A549 (cell line): ENCODE data around the gene MAD1L1. TPM values are rescaled to one million over a fixed set of nuclear protein-coding genes. Genes with fewer than 3 reads are reported as not detected.

Experiments
- ATAC-seq, 2 experiments: fragments of 200-7000 bp in 1 of 2; fragments of >200 bp in 1 of 2; cut with Nextera tagmentation in 1 of 2; cut with Tn5 transposase in 1 of 2; 3 replicates each; pipeline versions ENCODE4 v1.8.0 to v1.9.1; 2018 to 2020; ENCODE audit warnings: mild to moderate bottlenecking in 1 of 2, moderate library complexity in 1 of 2
- CTCF ChIA-PET: fragments of 300-600 bp; sonication (Branson Sonifier 250); formaldehyde crosslinking; extraction: SDS; loops from one replicate; lab custom pipeline; 2021; ENCODE audit warnings: antibody characterized with exemption, inconsistent platforms; lab: Yijun Ruan, JAX
- POLR2A ChIA-PET: fragments of 350-600 bp; formaldehyde crosslinking; extraction: SDS; loops from one replicate; lab custom pipeline; 2021; ENCODE audit warnings: antibody characterized with exemption, inconsistent platforms; lab: Yijun Ruan, JAX
- DNase-seq, 2 experiments: peaks; one replicate each; pipeline versions ENCODE4 v3.0.0 to v3.0.0-alpha.2; 2011 to 2016; ENCODE audit warnings: low read depth in 1 of 2, low spot score in 1 of 2
- FAIRE-seq: peaks from 2 replicates; lab custom pipeline; 2011; peaks lifted over from hg19 to GRCh38; lab: Jason Lieb, UNC
- H3K27ac ChIP-seq, 2 experiments: fragments of >200 bp; sonication (Bioruptor Twin); formaldehyde crosslinking; 3 replicates each; pipeline ENCODE4 v1.5.1; 2016 to 2017
- H3K4me1 ChIP-seq: fragments of >200 bp; sonication (Bioruptor Twin); formaldehyde crosslinking; 3 replicates; pipeline ENCODE4 v1.6.1; 2016
- H3K4me2 ChIP-seq: fragments of >200 bp; sonication (Bioruptor Twin); formaldehyde crosslinking; 3 replicates; pipeline ENCODE4 v1.6.1; 2016
- H3K4me3 ChIP-seq: fragments of >200 bp; sonication (Bioruptor Twin); formaldehyde crosslinking; 3 replicates; pipeline ENCODE4 v1.5.1; 2016
- H3K9me3 ChIP-seq: fragments of >200 bp; sonication (Bioruptor Twin); formaldehyde crosslinking; 3 replicates; pipeline ENCODE4 v1.6.1; 2016
- BHLHE40 ChIP-seq: IDR thresholded peaks from 2 replicates; pipeline ENCODE4 v1.6.1; 2012; ENCODE audit warnings: low read depth, low read length, inconsistent platforms
- CEBPB ChIP-seq, 2 experiments: fragments of >200 bp in 1 of 2; sonication (Bioruptor Twin) in 1 of 2; formaldehyde crosslinking in 1 of 2; IDR thresholded peaks; 2 replicates each; pipeline ENCODE4 v1.6.1; 2012 to 2016
- CHD2 ChIP-seq: fragments of 150-350 bp; IDR thresholded peaks from 2 replicates; pipeline ENCODE4 v1.6.1; 2014; ENCODE audit warnings: low read length; ENCODE audit not compliant: partially characterized antibody
- EHMT2 ChIP-seq: fragments of 200-600 bp; sonication (generic); IDR thresholded peaks from 2 replicates; pipeline ENCODE4 v1.6.1; 2016; ENCODE audit warnings: antibody characterized with exemption, low read depth, mild to moderate bottlenecking, moderate library complexity
- ESRRA ChIP-seq: fragments of 150-350 bp; IDR thresholded peaks from 2 replicates; pipeline ENCODE4 v1.6.1; 2014; ENCODE audit warnings: mild to moderate bottlenecking, low read length, borderline replicate concordance
- FOSL2 ChIP-seq, 2 experiments: fragments of 450-650 bp in 1 of 2; fragments of >200 bp in 1 of 2; sonication (Bioruptor Twin) in 1 of 2; formaldehyde crosslinking; IDR thresholded peaks; 2 replicates each; pipeline versions ENCODE4 v1.5.0 to v1.6.1; 2016 to 2020; ENCODE audit warnings: mild to moderate bottlenecking in 1 of 2, moderate library complexity in 1 of 2
- GATA3 ChIP-seq: IDR thresholded peaks from 2 replicates; pipeline ENCODE4 v1.6.1; 2012; ENCODE audit warnings: borderline replicate concordance
- HES2 ChIP-seq: fragments of >200 bp; sonication (Bioruptor Twin); formaldehyde crosslinking; IDR thresholded peaks from 2 replicates; pipeline ENCODE4 v1.6.1; 2016
- HOXA7 ChIP-seq: fragments of 250-450 bp; sonication (Bioruptor Pico); IDR thresholded peaks from 2 replicates; pipeline ENCODE4 v1.5.0; 2020; ENCODE audit warnings: mild to moderate bottlenecking, moderate library complexity
- JUN ChIP-seq, 2 experiments: fragments of >200 bp; sonication (Bioruptor Twin); formaldehyde crosslinking; IDR thresholded peaks; 2 replicates in 1 of 2; 3 replicates in 1 of 2; pipeline ENCODE4 v1.6.1; 2016 to 2017
- KDM1A ChIP-seq: fragments of 200-600 bp; sonication (generic); IDR thresholded peaks from 2 replicates; pipeline ENCODE4 v1.6.1; 2016; ENCODE audit warnings: low read depth, mild to moderate bottlenecking
- MAFK ChIP-seq: fragments of 450-650 bp; IDR thresholded peaks from 2 replicates; pipeline ENCODE4 v1.6.1; 2014; ENCODE audit not compliant: partially characterized antibody
- MAZ ChIP-seq: fragments of 150-350 bp; IDR thresholded peaks from 2 replicates; pipeline ENCODE4 v1.6.1; 2014; ENCODE audit warnings: antibody characterized with exemption, low read depth, low read length, borderline replicate concordance
- NR3C1 ChIP-seq: fragments of >200 bp; sonication (Bioruptor Twin); formaldehyde crosslinking; IDR thresholded peaks from 3 replicates; pipeline ENCODE4 v1.6.1; 2017
- RAD21 ChIP-seq, 2 experiments: fragments of >200 bp in 1 of 2; sonication (Bioruptor Twin) in 1 of 2; formaldehyde crosslinking in 1 of 2; IDR thresholded peaks in 1 of 2; conservative IDR thresholded peaks in 1 of 2; 2 replicates in 1 of 2; 3 replicates in 1 of 2; pipeline ENCODE4 v1.6.1; 2012 to 2018; ENCODE audit warnings: inconsistent platforms in 1 of 2
- RFX5 ChIP-seq: fragments of 450-650 bp; IDR thresholded peaks from 2 replicates; pipeline ENCODE4 v1.7.1; 2014; ENCODE audit warnings: antibody characterized with exemption, mild to moderate bottlenecking, moderate library complexity
- SREBF2 ChIP-seq: fragments of 450-650 bp; IDR thresholded peaks from 2 replicates; pipeline ENCODE4 v1.6.1; 2014; ENCODE audit warnings: mild to moderate bottlenecking, moderate library complexity
- TFCP2L1 ChIP-seq: fragments of 250-450 bp; sonication (Bioruptor Pico); IDR thresholded peaks from 2 replicates; pipeline ENCODE4 v1.5.0; 2021; ENCODE audit warnings: mild to moderate bottlenecking
- ZSCAN20 ChIP-seq: fragments of 250-450 bp; sonication (Bioruptor Pico); IDR thresholded peaks from 2 replicates; pipeline ENCODE4 v1.8.0; 2022; ENCODE audit warnings: mild to moderate bottlenecking, moderate library complexity
- WGBS: methylation state at CpG from one replicate; pipeline ENCODE4 v1.1.6; 2017; ENCODE audit errors: missing lambda C conversion rate; 5-methylcytosine and 5-hydroxymethylcytosine counted together
- polyA plus RNA-seq, 4 experiments: library from polyadenylated mRNA; depleted of rRNA in 3 of 4; stranded (reverse); fragments of >200 nt; fragmentation: RNase III in 1 of 4; extraction: RNeasy Plus Mini Kit Qiagen cat#74134 plus additional on column Dnase treatment in 1 of 4; gene quantifications; 2 replicates in 3 of 4; 3 replicates in 1 of 4; pipeline ENCODE4 v1.2.3, GENCODE V29; 2011 to 2017
- TF ChIP-seq, protein P1 (sequence below): IDR thresholded peaks from 2 replicates; pipeline ENCODE4 v1.6.1; 2012; ENCODE audit warnings: low read depth, borderline replicate concordance

Gene MAD1L1
- polyA plus RNA-seq, 2 of the 4 experiments (the other 2 are of a cell fraction) = 13.6 to 16.6 TPM

DNA sequence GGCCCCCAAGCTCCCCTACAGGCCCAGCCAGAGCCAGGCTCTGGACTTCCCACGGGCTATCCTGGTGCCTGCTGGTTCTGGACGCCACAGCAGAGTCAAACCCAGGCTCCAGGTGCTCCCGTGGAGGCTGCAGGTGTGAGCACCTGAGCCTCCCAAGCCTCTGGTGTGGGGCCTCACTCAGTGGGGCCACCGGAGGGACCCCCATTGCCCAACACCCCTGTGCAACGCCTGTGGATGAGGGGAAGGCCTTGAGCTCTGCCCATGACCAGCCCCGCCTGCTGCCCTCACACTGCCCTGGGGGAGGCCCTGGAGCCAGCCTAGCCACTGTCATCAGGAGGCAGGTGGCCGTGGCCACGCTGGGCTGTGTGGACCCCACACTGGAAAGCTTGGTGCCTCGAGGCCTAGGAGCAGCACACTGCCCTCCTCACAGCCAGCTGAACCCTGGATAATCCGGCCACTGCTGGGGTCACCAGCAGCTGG lies 229.3 kb downstream of the MAD1L1 start (continued):
- TF ChIP-seq GATA3 = no peak

GRCh38 chr7:2002561-2003450 lies 229.9 kb downstream of the MAD1L1 start:
- 81% methylated on average over 13 of the region's 21 CpGs for WGBS
- DNase-seq (no peak), ATAC-seq (no peak), FAIRE-seq (no peak)
- Histone ChIP-seq H3K9me3 (no peaks in the 10 kb centered on the region), H3K4me2 (no peak overlapping the region), H3K4me1 (no peaks in the 10 kb centered on the region), H3K27ac (no peak overlapping the region), H3K4me3 (no peak overlapping the region)
- TF ChIP-seq GATA3 = no peak
- TF ChIP-seq RAD21 (conservative IDR thresholded peaks at IDR 0.05 in 1 of 2, IDR thresholded peaks at IDR 0.05 in 1 of 2) = no peak
- TF ChIP-seq, protein P1, sequence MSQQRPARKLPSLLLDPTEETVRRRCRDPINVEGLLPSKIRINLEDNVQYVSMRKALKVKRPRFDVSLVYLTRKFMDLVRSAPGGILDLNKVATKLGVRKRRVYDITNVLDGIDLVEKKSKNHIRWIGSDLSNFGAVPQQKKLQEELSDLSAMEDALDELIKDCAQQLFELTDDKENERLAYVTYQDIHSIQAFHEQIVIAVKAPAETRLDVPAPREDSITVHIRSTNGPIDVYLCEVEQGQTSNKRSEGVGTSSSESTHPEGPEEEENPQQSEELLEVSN = no peak
- no peak for TF ChIP-seq NR3C1
- no peak for TF ChIP-seq MAZ
- no peak for TF ChIP-seq JUN (IDR thresholded peaks at IDR 0.05)
- no peak for TF ChIP-seq CEBPB (IDR thresholded peaks at IDR 0.05)
- TF ChIP-seq ZSCAN20 (CRISPR knock-in tag) = no peak
- no peak for TF ChIP-seq TFCP2L1
- TF ChIP-seq HOXA7 (CRISPR knock-in tag) = no peak
- no peak for TF ChIP-seq EHMT2
- ChIA-PET CTCF (interaction anchor here (0.6 kb wide), 1 partner anchor 52 kb away, joined by 3 read pairs; no protein-coding TSS in a partner anchor), POLR2A (no interaction called here)

DNA sequence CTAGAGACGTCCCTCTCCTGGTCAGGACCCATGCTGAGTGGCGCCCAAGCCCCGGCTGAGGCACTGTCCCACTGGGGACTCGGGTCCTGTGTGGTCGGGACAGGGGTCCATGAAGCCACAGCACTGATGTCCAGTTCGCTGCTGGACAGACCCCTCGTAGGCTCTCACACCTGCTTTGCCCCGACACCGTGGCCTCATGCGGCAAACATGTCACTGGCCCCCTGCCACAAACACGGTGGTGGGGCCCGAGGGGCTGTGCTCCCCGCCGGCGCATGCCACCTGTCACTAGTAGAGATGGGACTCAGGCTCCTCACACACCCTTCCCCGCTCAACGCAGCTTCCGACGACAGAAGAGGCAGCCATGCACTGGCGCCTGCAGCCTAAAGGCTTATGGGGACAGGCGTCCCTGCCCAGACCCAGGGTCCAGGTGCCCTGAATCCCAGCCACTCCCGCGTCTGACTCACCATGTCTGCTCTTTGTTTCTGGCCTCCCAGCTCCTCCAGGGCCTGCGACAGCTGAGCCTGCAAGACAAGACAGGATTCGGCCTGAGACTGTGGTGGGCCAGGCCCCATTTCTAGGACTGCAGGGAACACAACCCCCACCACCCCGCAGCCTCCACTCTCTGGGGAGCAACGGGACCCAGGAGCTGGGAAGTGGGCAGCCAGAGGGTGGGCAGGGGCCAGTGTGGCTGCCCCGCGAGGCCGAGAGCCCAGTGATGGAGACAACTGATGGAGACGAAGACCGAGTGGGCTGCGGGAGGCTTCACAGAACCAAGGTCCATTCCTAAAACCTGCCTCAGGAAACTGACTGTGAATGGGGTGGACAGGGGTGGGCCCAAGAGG lies 230.9 kb downstream of the MAD1L1 start:
- Histone ChIP-seq H3K9me3 (no peaks in the 10 kb centered on the region), H3K4me3 (no peak overlapping the region), H3K27ac (no peak overlapping the region), H3K4me2 (no peak overlapping the region), H3K4me1 (no peaks in the 10 kb centered on the region)
- POLR2A ChIA-PET = no interaction called here
- TF ChIP-seq MAFK (no peak), FOSL2 (IDR thresholded peaks at IDR 0.05) (no peak), FOSL2 (CRISPR knock-in tag; IDR thresholded peaks at IDR 0.05) (no peak)
- WGBS = 91% methylated on average over 27 of the region's 33 CpGs
- DNase-seq (no peak), FAIRE-seq (no peak), ATAC-seq (no peak)
- CTCF ChIA-PET = interaction anchor here (0.6 kb wide), 2 partner anchors 53 to 424 kb away, joined by 3 read pairs; no protein-coding TSS in a partner anchor

DNA sequence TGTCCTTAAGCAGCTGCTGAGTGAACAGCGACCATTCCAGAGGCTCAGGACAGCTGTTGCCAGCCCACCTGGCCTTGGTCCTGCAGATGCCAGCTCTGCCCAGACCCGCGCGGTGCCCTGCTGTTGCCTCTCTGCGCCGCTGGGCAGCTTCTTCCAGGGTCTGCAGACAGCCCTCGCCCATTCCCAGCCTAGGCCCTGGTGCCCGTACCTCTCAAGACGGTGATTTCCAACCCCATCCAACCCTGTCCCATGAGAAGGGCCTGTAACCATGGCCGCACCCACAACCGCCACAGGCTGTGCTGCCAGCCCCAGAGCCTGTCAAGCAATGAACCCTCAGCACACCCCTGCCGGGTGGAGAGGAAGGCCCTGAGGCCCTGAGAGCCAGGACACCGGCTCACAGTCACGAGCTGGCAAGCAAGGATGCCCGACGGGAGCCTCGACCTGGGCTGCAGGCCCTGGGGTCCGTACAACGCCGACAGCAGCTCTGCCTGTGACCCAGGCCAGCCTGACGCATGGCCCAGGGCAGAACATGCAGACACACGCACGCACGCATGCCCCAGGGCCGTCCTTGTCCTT lies 231.9 kb downstream of the MAD1L1 start:
- CTCF ChIA-PET = no interaction called here
- POLR2A ChIA-PET = no interaction called here
- no peak for FAIRE-seq
- no peak overlapping the region for H3K27ac ChIP-seq
- ATAC-seq = no peak
- H3K9me3 ChIP-seq = no peaks in the 10 kb centered on the region
- H3K4me1 ChIP-seq = no peaks in the 10 kb centered on the region
- DNase-seq = no peak
- no peak overlapping the region for H3K4me2 ChIP-seq
- H3K4me3 ChIP-seq = no peak overlapping the region
- no peak for TF ChIP-seq CHD2
- no peak for TF ChIP-seq BHLHE40
- TF ChIP-seq KDM1A = no peak
- TF ChIP-seq RFX5 = no peak
- no peak for TF ChIP-seq SREBF2
- no peak for TF ChIP-seq HES2
- no peak for TF ChIP-seq ESRRA
- TF ChIP-seq, all 56 proteins: peak for 0
- 98% methylated on average over 15 of the region's 25 CpGs for whole genome bisulfite sequencing
